MM.1S (cell line): Measurements from ENCODE around the gene SCFD2.

Experiments used
- EZH2 ChIP-seq: fragments of 300-600 bp; sonication (generic); optimal IDR thresholded peaks from 2 replicates; pipeline ENCODE3; 2017; ENCODE audit warnings: low read depth, mild to moderate bottlenecking, antibody characterized with exemption, low read length, mixed read lengths
- EZH2phosphoT487 ChIP-seq: fragments of 300-600 bp; sonication (generic); IDR thresholded peaks from 2 replicates; pipeline ENCODE4 v1.6.1; 2018; ENCODE audit warnings: antibody characterized with exemption, low read length
- TF ChIP-seq, protein P1 (sequence below): fragments of 300-600 bp; sonication (generic); IDR thresholded peaks from 2 replicates; pipeline ENCODE4 v1.5.1; 2016; ENCODE audit warnings: antibody characterized with exemption, low read length, mixed read lengths

DNA sequence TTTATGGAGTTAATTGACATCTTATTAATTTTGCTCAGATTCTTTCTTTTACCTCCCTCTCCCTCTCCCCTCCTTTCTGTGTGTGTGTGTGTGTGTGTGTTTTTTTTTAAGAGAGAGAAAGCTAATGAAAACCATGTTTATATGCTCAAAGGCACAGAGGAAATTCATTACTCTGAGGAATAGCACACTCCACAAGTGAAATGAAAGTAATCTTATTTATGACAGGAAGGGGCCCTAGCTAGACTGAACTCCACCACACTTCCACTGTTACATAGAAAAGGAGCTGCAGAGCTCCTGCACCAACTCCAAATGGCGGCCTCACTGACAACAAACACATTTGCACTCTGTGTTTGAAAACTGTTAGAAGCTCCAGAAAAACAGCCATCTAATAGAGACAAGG, 353.1 kb downstream of the SCFD2 start:
- TF ChIP-seq, protein P1, sequence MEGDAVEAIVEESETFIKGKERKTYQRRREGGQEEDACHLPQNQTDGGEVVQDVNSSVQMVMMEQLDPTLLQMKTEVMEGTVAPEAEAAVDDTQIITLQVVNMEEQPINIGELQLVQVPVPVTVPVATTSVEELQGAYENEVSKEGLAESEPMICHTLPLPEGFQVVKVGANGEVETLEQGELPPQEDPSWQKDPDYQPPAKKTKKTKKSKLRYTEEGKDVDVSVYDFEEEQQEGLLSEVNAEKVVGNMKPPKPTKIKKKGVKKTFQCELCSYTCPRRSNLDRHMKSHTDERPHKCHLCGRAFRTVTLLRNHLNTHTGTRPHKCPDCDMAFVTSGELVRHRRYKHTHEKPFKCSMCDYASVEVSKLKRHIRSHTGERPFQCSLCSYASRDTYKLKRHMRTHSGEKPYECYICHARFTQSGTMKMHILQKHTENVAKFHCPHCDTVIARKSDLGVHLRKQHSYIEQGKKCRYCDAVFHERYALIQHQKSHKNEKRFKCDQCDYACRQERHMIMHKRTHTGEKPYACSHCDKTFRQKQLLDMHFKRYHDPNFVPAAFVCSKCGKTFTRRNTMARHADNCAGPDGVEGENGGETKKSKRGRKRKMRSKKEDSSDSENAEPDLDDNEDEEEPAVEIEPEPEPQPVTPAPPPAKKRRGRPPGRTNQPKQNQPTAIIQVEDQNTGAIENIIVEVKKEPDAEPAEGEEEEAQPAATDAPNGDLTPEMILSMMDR, result no peak
- TF ChIP-seq EZH2phosphoT487 (no peak), EZH2 (no peak)
